Measurements from ENCODE around the gene PJVK.

DNA sequence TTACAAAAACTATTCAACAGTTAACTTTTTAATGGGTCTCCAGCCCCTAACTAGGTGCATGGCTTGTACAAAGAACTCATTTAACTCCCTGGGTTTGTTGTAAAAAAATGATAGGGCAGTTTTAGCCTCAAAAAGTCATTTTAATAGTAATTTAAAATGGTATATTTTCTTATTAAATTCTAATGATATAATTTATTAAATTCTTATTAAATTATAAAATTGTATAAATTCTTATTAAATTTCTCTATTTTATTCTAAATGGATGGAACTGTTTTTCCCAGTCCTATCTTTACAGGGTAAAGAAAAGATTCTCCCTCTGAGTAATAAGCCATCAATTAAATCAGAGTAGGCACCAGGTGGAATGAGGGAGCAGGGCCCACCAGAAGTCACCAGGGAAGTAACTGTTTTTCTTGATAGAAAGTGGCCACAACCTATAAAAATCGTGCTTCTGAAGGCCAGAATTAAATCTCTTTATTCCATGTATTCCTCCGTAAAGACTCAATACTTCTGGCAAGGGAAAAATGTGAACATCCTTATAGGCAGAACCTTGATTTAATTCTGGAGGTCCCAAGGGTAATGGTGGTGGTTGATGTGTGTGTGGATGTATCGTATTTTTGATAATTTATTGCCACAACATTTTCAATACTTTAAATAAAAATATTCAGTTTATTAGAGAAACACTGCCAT is 26.4 kb downstream of the PJVK start:
- TF ChIP-seq, protein P1, sequence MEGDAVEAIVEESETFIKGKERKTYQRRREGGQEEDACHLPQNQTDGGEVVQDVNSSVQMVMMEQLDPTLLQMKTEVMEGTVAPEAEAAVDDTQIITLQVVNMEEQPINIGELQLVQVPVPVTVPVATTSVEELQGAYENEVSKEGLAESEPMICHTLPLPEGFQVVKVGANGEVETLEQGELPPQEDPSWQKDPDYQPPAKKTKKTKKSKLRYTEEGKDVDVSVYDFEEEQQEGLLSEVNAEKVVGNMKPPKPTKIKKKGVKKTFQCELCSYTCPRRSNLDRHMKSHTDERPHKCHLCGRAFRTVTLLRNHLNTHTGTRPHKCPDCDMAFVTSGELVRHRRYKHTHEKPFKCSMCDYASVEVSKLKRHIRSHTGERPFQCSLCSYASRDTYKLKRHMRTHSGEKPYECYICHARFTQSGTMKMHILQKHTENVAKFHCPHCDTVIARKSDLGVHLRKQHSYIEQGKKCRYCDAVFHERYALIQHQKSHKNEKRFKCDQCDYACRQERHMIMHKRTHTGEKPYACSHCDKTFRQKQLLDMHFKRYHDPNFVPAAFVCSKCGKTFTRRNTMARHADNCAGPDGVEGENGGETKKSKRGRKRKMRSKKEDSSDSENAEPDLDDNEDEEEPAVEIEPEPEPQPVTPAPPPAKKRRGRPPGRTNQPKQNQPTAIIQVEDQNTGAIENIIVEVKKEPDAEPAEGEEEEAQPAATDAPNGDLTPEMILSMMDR (IDR thresholded peaks at IDR 0.05), result no peak
- no peak for TF ChIP-seq POLR2AphosphoS5 (IDR thresholded peaks at IDR 0.05)
